ENCODE measurements around the gene COBL.

Gene COBL

DNA sequence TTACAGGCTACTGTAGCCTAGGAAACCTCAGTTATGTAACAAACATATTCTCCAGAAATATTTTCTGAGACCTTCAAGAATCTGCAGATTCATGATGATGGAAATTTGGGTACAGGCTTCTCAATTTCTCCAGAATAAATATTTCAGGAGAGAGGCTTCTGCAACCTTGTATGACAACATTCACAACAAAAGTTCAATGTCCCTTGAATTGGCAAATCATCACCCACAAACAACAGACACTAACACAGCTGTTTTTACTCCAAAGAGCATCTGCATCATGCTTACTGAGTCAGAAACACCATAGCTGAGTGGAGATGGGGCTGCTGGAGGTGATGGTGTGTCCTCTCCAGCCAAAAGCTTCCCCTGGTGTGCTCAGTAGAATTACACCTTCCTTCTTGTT lies 9.3 kb upstream of the COBL start:
- FAIRE-seq, result no peak

DNA sequence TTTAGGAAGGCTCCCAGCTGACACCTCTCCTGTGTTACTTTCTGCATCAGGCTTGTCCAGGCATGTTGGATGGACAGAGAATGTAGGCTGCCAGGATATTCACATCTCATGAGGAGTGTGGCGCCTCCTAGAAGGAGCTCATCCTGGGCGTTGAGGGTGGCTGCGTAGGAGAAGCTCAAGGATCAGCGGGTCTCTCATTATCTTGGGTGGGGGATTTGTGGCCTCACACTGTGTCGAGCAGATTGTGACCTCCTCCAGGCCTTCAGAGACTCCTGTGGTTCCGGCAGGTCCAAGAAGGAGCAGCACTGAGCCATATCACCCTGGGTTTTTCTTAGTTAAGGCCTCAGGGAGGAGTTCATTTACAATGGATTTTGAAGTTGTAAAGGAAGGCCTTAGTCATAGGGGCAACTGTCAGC lies 8.7 kb upstream of the COBL start:
- no peak for FAIRE-seq

DNA sequence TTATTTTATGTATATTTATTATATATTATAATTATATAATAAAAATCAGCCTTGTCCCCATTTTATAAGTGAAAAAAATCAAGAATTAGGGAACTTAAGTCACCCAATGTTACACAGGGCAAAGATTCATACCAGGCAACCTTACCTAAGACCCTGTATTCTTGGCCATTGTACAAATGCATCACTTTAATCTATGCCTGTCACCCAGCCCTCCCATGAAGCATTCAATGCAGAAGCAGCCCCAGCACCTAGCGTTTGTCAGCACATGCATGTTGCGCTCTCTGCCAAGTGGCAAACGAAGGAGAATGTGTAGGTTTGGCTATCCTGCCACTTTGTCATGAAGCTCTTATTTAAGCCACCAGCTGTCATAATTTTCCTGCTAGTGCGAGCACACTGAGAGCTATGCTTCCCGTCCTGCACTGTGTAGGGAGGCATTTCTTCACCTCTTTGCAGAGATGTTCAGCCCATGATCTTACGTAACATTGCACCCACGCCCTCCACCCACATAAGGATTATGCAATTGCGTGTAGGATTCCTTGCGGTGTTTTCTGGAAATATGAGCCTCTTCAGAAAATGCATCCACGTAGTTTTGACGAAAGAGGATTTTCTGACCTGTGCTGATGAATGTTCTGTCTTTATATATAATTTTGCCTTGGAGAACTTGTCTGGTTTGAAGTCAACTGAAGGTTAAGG lies 7.7 kb upstream of the COBL start:
- no peak for FAIRE-seq

DNA sequence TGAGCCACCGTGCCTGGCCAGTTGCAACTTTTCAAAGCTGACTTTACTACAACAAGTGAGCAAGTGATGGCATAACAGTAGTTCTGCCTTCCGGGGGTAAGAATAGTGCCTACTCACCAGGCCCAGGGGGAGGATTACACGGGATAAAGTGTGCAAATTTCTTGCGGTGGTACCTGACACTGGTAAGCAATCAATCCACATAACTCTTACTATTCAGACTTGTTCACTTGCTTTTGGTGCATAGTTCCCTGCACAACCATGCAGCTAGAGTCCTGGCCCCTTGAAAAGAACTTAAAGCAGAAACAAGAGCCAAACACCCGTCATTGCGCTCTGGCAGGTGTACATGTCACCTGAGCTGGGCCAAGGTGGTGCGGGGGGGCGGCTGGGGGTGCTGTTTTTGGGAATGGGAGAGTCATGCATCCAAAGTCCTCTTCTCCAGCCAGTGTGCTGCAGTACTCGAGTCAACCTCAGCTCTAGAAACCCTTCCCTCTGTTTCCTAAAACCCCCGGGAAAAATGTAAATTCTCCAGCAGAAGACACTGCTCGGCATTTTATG lies 5.4 kb upstream of the COBL start:
- no peak for FAIRE-seq

DNA sequence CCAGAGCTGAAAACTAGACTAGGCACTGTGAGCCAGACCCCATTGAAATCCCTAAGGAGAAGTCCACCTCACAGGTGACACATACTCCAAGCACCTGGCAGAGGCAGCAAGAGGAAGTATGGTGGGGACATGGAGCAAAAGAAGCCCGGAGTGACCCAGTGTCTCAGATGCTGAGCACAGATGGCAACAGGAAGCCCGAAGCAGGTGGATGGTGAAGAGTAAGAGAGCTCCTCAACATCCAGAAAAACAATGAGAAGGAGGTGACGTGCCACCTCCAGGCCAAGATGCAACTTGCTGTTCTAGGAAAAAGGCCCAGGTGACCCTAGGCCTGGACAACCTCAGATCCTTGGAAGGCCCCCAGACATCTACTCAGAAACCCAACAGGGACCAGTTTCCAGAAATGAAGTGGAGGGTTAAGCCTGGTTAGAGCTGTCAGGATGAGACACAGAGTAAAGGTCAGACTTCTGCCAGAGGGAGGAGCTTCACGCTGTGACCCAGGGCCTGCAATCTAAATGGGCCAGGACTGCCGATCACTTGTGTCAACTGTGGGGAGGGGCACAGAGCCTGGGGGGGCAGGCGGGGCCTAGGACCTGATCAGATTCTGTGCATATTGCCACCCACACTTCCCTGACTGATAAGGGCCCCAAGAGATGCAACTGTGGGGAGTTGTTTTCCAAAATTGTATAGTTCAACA lies 2.4 kb upstream of the COBL start:
- FAIRE-seq, result no peak

DNA sequence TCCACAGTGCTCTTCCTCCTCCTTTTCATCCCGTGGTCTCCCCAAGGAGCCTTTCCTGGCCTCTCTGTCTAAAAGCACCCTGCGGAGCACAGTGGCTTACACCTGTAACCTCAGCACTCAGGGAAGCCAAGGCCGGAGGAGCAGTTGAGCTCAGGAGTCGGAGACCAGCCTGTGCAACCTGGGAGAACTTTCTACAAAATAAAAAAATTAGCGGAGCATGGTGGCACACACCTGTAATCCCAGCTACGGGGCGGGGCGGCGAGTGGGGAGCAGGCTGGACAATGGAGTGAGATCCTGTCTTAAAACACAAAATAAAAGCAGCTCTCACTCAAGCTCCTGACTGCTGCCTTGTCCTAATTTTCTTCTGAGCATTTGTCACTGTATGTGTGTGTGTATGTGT lies 1.4 kb upstream of the COBL start:
- FAIRE-seq, result no peak

DNA sequence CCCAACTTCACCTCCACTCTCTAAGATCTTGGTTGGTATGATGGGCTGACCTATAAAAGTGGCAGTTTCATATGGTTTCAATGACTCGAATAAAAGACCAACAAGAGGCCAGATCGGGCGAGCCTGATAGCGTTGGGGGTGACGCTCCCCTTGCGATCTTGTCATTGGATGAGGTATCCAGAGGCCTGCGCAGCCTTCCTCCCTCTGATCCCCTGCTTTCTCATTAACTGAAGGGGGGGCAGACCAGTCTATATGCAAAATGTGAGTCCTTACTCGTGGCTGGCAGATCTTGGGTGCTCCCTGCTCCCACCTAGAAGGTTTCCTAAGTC lies 937 bp upstream of the COBL start:
- FAIRE-seq, result no peak

DNA sequence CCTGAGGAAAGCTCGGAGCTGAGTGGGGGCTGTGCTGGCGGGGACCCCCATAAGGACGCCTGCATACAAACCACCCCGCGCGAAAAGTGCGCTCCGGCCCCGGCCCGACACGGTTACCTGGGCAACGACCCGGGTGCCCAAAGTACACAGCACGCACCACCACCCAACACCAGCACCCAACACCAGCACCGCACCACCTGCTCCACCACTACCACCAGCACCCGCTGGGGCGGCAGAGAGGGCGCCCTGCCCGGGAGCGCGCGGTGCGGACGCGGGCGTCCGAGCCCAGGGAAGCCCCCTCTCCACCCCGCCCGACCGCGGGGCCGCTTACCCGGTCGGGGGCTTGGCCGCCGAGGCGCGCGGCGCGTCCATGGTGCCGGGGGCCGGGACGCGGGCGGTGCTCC lies 345 bp downstream of the COBL start:
- no peak for FAIRE-seq

DNA sequence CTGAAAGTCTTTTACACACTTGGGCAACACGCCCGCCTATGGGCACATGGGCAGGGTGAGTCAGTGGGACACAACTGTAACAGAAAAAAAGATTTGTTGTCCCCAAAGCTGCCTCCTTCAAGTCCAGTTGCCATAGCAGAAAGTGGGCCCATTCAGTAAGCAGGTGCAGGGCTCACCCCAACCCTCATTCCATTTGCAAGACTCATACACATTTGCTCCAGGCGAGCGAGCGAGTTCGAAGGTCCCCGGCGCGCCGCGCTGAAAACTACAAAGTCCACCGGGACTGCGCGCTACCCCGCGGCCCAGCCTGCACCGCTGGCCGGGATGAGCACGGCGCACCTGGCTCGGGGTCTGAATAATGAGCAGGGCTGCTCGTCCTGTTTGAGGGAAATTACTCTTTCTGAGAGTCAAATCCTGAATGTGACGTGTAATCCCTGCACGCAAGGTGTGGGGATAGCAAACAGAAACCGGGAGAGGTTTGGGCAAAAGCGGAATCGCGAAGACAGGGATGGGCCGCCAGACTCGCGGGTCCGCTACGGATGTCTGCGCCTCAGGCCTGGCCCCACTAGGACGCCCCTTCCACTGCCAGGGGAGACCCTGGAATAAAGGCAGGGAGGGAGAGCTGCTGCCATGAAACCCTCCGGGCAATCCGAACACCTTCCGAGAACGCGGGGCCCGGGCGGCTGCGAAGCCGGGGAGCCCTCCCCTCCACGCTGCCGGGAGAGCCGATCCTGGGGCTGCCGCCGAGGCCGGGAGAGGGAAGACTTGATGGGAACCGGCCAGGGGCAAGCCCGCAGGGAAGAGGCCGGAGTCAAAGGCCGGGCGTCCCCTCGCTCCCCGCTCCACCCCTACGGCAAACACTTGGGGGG lies 982 bp downstream of the COBL start:
- no peak for FAIRE-seq

DNA sequence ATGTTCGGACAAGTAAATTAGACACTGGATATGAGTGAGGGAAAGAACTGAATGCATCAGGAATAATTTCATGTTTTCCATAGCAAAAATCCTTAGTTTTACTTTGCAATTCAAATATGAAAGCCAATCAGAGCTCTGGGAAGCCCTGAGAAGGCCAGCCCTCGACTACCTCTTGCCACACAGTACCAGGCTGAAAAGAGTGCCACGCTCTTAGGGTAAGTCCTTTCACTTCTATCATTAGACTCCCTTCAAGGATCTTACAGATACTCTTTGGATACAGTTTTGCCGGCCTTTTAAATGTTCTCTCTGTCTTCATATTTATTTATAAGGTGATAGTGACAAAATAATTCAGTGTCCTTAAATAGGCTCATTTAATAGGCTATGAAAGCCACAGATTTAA lies 1.9 kb downstream of the COBL start:
- FAIRE-seq, result peak; percentile 86

DNA sequence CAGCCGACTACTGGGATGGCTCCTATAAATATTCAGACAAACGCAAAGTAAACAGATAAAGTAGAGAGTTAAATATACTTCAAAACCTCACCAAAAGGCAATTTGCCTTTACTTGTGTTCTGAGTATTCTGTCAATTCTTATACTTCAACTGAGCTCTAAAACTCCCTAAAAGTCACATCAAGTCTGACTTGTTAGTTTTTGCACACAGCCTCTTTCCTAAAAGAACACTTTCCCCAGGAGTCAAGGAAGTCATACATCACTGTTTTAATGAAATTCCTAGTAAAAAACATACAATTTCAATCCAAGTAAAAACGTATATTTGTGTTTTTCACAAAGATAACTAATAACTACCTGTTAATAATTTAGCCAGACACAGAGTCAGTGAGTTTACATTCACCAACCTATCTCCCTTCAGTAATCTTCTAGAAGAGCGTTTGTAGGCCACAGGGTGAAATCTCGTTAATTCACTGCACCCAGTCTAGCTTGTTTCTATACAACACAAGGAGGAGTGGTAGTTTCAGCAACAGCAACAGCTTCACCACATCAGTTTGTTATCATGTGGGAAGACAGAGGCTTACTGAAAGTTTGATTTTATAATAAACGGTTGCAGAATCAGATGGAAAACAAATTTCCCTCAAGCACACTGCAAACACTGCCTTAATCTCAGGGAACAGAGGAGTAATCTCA lies 2.7 kb downstream of the COBL start:
- FAIRE-seq, result no peak

DNA sequence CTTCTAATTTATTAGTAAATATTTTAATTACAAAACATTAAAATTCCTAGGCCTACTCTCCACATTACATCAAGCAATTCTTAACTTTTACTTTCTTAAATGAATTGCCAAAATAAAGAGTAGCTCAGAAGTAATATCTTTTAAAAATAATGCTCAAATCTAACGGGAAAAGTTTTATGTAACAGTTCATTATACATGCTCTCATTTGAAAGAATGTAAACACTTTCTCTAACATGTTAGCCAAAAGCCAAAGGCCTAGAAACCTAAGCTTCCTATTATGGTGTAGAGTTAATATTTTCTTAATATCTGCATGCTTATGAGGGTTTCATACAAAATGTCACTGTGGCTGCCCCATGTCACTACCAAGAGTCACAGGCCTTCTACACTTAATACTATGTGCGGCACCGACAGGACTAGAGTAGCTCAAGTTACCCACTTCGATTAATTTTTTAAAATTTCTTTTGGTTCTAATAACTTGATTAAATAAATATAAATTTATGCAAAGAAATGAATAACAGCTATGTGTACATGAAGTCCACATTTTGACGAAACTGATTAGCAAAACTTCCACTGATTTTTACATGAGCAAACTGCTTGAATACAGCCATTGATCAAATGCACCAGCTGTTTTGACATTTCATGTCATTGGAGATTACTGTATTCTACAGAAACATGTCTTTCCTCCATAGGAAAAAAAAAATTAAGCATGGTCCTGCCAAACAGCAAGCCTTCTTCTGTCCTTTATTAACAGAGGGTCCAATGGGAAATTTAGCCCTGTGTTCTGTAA lies 3.5 kb downstream of the COBL start:
- peak; percentile 84 for FAIRE-seq

DNA sequence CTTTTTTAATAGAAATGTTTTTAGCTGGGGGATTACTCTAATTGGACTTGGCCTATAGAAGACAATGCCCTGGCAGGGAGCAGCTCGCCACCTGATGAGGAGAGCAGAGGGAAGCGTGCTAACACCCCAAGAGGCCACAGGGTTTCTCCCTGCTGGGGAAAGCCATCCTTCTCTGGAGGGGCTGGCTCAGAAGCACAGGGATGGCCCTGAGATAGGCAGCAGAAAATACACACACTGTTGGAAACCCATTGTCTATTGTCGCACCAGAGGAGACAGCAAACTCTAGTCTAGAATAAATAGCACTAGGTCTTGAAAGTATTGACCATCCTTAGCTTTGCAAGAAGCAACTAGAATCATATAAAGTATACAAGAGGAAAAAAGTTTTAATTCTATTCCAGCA lies 5.4 kb downstream of the COBL start:
- no peak for FAIRE-seq

DNA sequence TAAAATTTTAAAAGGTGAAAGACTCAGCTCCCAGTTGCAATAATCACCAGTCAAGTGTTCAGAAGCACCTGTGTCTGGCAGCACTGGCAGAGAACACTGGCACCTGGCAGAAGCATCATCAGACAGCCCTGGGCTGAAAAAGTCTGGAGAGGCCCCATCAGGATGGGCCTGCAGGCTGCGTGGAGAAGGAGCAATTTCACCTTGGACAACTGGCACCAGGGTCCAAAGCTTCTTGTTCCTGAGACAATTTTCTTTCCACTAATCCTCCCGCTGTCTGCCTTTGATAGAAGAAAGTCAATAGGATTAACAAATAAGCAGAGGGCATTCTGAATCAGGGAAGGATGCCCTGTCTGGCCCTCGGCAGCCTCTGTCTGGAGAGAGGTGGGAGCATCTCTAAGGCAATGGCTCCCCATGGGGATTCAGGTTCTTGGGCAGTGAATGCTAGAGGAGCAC lies 6.5 kb downstream of the COBL start:
- no peak for FAIRE-seq

DNA sequence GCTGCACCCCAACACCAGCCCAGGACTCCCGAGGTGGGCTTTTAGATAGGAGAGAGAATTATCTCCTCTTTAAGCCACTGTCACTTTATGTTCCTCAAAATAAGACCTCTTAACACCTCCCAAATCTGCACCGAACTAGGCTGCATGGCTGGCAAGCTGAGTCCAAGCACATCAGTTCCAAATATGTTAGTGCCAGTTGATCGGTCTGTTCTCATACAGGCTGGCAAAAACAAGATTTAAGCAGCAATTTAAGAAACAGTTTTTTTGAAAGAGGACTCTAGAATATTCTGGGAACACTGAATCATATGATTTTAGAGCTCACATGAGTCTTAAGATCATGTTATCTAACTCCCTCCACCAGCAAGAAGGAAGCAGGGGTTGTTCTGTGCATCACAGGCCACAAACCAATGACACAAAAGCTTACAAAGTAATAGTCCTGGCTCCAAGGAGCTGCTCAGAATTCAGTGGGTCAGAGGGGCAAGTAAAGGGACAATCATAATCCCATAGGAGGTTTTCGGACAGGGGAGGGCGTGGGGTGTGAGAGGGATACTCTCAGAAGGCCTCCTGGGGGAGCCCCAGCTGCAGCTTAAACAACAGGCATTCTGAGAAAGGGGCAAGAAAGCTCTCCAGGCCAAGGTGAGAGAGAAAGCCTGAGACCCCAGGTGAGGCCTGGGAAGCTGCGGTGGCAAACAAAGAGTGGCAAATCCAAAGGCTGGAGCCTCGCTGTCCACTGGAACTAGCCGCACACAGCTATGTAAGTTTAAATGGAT lies 7.1 kb downstream of the COBL start:
- FAIRE-seq, result no peak

DNA sequence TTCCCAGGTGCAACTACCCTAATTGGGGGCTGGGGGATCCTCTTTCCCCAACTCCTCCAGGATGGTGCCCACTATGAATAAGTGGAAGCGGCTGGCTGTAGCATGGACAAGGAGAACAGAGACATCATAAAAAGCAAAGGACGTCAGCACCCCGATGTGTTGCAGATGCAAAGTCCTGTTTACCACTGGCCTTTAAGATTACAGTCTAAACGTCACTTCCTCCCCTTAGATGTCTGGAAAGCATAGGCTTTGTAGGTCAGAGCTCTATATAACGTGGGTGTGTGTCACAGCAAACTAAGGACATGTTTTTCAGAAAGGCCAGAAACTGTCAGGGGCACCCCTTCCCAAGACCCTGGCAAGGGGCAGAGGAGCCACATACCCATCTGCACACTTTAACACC lies 7.9 kb downstream of the COBL start:
- FAIRE-seq, result no peak

DNA sequence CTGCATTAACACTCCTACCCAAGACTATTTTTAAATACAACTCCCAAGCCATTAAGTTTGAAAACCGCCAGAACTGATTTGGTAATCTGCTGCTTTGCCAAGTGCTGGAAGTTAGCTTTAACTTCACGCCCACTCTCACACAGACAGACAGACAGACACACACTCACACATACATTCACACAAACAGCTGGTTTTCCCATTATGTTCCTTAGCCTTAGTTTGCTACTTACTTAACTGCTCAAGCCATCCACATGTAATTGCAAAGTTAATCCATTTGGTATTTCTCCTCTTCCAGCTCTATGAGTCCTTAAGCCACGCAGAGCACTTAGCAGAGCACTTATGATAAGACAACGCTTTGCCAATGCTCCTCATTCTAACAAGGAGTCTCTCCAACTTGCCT lies 8.3 kb downstream of the COBL start:
- FAIRE-seq, result no peak

DNA sequence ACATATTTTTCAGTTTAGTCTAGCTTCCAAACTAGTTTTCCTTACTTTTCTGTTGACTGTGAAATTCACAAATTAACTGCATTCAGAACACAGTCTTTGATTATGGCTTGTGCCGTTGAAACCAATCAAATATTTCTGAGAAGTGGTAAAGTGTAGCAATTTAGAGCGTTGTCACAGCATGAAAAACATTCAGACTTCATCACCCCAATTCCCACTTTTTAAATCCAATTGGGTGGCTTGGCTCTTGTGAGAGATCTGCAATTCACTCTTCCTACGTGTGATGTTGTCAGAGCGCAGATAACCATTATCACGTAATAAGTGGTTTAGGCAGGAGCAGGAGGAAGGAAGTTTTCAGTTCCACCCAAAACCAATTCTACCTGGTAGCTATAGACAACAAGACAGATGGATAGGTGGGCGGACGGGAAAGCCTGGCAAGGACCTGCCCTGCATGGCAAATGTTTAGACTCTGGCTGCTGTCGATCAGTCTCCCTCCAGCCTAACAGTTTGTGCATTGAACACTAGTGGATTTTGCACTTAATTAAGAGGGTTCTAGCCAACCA lies 8.9 kb downstream of the COBL start:
- no peak for FAIRE-seq

DNA sequence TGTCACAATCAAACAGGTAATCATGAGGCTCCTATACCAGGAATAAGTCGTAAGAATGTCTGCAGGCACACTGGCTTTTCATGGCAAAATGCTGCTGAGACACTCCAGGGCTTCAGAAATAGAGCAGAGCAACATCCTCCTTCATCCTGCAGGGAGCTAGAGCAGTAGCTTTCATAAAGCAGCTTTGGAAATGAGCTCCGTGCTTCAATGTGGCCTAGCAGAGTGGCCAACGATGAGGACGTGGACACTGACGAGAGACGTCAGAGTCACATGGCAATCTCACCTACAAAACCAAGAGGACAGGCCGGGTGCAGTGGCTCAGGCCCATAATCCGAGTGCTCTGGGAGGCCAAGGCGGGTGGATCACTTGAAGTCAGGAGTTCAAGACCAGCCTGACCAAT lies 9.8 kb downstream of the COBL start:
- no peak for FAIRE-seq

DNA sequence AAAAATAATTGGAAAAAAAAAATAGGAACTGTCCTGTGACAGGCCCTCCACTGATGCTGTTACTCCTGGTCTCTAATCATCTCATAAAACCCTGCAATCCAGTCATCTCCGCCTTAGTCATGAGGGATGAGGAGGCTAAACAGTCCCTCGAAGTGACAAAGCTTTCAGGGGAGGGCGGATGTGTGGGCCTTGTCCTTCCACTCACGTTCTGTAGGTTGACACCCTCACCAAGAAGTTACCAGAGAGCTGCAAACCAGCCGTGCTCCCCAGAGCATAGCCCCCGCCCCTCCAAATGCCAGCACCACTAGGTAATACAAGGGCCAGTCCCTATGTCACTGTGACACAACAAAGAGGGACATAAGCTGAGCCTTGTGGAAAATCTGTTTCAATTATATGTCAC lies 11.9 kb downstream of the COBL start:
- no peak for FAIRE-seq

DNA sequence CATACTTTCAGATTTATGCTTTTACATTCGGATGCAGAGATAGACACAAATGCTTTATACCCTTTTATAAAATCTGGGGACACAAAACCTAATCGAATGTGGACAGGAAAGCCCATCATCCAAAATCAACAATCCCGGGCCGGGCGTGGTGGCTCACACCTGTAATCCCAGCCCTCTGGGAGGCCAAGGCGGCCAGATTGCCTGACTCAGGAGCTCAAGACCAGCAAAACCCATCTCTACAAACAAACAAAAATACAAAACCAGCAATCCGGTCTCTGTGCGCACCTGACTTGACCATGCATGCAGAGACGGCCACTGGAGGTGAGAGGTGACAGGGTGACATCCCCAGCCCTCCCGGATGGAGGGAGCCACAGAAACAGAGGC lies 13.5 kb downstream of the COBL start:
- no peak for FAIRE-seq
